Astrocyte of the hippocampus (primary cell): ENCODE measurements around the gene FGA.

Source experiments
- DNase-seq: peaks from one replicate; pipeline ENCODE4 v3.0.0; 2011; ENCODE audit warnings: low read depth, low spot score

The FGA gene

DNA sequence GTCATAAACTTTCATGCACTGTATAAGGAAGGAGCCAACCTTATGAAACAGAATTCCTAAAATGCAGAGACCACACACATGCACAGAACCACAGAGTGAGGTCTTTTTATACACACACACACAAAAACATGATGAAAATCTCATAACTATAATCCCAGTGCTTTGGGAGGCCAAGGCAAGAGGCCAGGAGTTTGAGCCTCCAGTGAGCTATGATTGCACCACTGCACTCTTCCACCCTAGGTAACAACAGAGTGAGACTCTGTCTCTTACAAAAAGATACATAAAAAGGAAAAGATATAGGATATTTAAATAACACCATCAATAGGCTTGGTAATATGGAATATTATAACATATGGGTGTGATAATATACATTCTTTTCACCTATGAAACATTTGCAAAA, 10.6 kb downstream of the FGA start:
- no peak for DNase-seq

DNA sequence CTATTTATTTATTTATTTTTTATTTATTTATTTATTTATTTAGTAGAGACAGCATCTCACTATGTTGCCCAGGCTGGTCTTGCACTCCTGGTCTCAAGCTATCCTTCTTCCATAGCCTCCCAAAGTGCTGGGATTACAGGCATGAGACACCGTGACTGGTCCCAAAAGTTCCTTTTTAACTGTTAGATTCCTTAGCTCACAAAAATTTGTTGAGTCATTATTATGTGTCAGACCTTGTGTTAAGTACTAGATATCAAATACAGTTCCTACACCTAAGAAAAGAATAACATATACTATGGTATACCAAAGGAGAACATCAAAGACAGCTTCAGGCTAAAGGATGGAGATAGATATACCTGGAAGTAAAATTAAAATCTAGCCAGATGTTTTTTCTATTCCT, 11.6 kb downstream of the FGA start:
- DNase-seq = no peak

DNA sequence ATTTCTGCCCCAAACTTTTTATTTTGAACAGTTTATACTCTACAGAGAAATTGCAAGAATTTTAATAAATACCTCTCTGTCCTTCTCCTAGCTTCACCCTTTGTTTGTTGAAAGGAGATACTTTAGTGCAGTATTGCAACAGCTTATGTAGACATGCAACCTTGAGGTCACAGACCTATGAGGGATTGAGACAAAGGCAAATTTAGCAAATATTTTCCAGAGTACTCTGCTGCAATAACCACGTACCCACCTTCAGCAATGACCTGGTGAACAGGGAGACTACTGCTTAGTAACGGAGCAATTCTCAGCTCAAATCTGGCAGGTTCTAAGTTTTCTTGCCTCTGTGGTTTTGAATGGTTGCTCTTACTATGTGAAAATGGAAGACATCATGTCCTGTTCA, 13.2 kb downstream of the FGA start:
- no peak for DNase-seq

DNA sequence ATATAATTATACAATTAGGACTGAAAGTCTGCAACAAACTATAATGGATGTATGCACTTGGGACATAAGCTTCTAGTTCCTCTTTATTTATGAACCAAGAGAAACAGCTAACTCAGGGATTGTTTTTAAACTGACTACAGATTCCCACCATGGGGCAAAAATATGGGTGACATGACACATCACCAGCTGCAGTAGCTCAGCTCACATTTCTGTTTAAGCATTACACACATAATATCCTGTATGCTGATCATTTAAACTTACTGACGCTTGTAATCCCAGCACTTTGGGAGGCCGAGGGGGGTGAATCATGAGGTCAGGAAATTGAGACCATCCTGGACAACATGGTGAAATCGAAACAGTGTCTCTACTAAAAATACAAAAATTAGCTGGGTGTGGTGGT, 16.2 kb downstream of the FGA start:
- no peak for DNase-seq

DNA sequence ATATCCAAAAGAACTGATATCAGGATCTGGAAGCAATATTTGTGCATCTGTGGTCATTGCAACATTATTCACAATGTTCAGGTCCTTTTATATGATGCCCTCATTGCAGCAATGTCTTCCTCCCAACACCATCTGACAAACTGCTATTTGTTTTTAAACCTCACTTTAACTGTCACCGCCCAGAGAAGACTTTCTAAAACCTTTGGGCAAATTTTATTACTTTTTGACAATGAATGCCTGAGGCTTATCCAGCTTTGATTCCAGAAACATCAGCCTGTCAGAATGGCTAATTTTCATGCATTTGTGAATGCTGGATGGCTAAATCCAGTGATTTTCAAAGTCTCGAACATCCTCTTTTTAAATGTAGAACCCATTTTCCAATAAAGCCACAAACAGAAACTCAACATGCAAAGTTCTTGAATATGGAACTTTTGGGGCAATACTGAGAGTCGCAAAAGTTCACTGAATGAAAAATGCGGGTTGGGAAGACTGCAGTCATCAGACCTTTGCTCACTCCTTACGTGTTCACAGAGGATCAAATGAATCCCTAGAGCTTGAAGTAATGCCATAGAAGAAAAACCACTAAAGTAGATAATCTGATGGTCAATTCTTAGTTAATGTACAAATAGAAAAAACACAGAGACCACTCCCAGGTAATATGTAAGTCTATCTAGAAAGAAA, 17.2 kb downstream of the FGA start:
- no peak for DNase-seq

DNA sequence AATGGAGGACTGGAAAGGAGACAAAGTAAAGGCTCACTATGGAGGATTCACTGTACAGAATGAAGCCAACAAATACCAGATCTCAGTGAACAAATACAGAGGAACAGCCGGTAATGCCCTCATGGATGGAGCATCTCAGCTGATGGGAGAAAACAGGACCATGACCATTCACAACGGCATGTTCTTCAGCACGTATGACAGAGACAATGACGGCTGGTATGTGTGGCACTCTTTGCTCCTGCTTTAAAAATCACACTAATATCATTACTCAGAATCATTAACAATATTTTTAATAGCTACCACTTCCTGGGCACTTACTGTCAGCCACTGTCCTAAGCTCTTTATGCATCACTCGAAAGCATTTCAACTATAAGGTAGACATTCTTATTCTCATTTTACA, 21.0 kb downstream of the FGA start:
- no peak for DNase-seq

DNA sequence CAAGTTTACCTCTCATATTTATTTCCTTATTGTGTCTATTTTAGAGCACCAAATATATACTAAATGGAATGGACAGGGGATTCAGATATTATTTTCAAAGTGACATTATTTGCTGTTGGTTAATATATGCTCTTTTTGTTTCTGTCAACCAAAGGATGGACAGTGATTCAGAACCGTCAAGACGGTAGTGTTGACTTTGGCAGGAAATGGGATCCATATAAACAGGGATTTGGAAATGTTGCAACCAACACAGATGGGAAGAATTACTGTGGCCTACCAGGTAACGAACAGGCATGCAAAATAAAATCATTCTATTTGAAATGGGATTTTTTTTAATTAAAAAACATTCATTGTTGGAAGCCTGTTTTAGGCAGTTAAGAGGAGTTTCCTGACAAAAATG, 21.5 kb downstream of the FGA start:
- DNase-seq = no peak

DNA sequence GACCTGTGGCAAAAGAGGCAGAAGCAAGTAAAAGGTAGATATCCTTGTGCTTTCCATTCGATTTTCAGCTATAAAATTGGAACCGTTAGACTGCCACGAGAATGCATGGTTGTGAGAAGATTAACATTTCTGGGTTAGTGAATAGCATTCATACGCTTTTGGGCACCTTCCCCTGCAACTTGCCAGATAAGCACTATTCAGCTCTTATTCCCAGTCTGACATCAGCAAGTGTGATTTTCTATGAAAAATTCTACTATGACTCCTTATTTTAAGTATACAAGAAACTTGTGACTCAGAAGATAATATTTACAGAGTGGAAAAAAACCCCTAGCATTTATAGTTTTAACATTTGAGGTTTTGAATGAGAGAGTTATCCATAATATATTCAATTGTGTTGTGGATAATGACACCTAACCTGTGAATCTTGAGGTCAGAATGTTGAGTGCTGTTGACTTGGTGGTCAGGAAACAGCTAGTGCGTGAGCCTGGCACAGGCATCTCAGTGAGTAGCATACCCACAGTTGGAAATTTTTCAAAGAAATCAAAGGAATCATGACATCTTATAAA, 23.8 kb downstream of the FGA start:
- peak; percentile 53 for DNase-seq

DNA sequence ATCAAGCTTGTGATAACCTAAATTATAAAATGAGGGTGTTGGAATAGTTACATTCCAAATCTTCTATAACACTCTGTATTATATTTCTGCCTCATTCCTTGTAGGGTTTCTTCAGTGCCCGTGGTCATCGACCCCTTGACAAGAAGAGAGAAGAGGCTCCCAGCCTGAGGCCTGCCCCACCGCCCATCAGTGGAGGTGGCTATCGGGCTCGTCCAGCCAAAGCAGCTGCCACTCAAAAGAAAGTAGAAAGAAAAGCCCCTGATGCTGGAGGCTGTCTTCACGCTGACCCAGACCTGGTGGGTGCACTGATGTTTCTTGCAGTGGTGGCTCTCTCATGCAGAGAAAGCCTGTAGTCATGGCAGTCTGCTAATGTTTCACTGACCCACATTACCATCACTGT, 24.8 kb downstream of the FGA start:
- no peak for DNase-seq

DNA sequence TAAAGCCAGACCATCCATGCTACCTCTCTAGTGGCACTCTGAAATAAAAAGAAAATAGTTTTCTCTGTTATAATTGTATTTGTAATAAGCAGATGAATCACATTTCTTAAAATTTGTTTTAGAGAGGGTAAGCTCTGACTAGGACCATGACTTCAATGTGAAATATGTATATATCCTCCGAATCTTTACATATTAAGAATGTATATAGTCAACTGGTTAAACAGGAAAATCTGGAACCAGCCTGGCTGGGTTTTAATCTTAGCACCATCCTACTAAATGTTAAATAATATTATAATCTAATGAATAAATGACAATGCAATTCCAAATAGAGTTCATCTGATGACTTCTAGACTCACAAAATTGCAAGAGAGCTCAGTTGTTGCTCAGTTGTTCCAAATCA, 26.2 kb downstream of the FGA start:
- no peak for DNase-seq

DNA sequence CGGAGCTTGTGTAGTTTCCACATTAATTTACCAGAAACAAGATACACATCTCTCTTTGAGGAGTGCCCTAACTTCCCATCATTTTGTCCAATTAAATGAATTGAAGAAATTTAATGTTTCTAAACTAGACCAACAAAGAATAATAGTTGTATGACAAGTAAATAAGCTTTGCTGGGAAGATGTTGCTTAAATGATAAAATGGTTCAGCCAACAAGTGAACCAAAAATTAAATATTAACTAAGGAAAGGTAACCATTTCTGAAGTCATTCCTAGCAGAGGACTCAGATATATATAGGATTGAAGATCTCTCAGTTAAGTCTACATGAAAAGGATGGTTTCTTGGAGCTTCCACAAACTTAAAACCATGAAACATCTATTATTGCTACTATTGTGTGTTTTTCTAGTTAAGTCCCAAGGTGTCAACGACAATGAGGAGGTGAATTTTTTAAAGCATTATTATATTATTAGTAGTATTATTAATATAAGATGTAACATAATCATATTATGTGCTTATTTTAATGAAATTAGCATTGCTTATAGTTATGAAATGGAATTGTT, 27.8 kb downstream of the FGA start, which contains the start of gene FGB:
TSS of gene FGB (plus strand) at position 315 of the 558 bp plus-strand sequence. CDS start at position 323, 8 bp downstream.
- DNase-seq = no peak

DNA sequence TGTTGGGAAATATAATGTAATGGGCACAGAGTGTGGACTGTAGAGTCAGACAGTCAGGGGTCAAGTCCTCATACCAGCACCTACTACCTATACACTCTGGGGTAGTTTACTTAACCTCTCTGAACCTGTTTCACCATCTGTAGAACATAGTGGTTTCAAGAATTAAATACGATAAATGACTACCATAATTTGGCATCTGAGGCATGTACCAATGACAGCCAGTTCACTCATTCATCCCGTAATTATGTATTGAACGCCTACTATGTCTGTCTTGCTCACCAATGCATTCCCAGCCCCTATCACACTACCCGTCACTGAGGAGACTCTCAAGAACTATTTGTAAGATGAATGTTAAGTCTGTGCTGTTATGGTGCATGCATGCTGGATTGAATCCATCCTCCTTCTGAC, 29.7 kb downstream of the FGA start:
- peak; percentile 70 for DNase-seq

DNA sequence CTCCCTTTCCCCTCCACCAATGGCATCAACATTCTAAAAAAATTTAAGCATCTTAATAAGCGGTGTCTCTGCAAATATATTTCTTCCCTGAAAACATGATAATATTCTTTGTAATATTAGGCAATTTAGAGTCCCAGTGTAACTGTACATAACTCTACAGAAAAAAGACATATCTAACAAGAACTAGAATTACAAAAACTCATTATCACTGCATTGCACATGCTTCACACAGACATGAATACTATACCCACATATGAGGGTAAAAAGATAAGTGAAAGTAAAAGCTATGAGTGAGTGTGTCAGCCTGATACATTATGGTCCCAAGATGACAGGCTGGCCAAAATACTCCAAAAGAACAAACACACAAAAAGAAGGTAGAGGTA, 30.1 kb downstream of the FGA start:
- DNase-seq = no peak

DNA sequence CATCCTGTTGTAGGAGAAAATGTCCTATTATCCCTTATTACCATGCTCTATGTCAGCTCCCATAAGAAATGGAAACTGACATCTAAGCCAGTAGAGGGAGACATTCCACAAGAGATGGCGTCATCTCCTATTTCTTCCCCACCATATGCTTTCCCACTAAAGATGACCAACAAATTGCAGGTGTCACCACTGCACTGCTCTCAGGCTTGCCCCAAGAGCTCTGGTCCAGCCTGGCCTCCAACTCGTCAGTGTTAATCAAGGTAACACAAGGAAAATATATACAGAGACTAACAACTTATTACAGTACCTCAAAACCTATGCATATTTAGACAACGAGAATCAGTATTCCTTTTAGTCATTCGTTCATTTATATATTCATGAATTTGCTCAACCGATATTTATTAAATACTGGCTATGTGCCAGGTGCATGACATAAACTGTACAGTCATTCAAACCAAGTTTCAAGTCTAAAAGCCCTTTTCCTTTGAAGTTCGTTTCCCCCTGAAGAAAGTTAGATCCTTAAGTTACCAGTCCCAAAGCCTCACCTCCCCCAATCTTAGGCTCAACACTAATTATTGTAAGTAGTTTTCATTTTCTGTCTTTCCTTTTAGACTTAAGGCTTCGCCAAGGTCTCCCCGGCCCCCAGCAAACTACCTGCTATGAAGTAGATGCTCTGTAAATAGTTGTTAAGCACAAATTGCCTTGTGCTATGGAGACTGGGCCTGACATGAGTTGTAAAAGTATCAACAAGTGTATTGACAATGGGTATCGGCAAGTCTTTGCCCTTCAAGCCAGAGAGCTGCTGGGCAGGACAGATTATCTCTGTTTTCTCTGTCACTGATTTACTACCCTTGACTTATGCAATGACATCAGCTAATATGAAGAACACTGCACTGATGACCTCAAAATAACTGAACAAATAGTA, 30.8 kb downstream of the FGA start:
- peak; percentile 75 for DNase-seq

DNA sequence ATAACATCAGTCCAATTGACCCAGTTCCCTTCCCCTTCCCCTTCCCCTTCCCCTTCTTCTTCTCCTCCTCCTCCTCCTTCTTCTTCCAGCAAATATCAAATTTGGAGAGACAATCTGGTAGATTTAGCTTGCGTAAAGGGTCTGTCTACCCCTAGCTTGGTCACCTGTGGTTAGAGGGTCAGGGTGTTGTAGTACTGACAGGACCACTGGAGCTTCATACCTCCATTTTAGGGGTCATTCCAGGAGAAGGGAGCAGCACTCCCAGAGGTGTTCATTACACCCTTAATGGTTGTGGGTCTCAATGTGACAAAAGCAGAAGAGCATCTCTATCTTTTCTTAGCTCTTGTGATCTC, 31.4 kb downstream of the FGA start:
- no peak for DNase-seq

DNA sequence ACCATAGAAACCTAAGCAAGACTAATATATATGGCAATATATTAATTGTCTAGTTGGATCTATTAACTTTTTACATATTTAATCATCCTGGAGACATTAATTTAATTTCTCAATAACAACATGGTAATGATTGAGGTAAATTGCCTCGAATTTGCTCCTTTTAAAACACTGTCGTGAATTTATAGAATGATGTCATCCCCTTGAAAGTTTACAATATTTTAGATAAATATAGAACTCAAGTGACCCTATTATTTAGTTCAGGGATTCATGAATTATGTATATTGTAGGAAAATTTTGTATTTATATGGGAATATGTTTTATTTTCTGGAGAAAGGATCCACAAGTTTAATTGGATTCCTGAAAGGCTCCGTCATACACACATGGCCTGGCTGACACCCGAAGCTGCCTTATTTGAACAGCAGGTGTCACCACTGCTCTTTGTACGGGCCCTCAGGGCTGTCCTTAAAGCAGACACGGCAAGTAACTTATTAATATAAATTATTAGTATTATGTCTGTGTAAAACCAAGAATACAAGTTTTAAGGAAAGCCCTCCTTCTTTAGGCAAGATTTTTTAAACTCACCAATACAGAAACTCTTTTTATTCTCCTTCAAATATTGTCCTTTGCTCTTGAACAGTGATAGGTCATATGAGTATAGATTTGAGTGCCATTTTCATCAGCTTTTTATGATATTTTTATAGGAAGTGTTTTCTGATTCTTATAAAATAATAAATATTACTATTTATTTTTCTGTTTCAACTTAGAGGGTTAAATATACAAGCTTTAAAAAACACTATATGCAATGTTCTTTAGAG, 38.5 kb downstream of the FGA start:
- peak; percentile 87 for DNase-seq

DNA sequence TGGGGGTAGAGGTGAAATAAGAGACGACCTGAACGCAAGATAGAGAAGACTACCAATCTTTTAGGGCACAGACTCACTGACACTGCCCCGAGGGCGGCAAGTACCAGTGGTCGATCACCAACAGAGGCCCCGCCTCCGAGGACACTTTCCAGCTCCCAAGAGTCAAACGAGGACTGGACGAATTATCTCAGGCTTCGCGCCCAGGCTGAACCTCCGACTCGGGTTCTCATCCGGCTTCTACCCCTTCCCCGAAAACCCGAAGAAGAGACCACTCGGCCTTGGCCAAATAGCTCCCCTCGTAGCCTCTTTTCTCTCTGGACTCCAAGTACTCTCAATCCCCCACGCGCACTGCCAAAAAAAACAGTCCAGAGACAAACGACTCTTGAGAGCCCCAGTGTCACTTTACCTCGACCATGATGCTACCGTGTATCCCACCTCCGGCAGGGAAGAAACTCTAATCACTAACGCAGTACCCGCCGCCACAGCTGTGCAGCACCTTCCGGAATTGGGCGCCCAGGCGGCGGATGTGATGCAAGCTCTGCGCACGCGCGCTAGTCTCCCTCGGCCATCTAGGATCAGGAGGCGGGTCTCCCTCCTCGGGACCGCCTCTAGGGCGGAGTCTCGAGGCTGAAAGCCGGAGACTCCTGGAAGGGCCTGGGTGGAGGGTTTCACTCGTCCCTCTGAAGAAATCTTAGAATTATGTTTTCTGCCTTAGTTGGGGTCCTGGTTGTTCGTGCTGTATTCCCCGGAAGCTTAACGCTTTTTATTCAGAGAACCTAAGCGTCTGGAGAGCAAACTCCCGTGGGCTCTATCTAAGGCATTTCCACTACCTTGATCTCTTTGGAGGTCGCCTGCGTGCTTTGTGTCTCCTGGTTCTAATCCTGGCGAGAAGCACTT, 40.4 kb downstream of the FGA start, which contains the start of gene PLRG1:
TSS of gene PLRG1 (minus strand) at position 507 of the 897 bp plus-strand sequence. CDS start at position 415, 92 bp downstream.
- peak; percentile 99 for DNase-seq

DNA sequence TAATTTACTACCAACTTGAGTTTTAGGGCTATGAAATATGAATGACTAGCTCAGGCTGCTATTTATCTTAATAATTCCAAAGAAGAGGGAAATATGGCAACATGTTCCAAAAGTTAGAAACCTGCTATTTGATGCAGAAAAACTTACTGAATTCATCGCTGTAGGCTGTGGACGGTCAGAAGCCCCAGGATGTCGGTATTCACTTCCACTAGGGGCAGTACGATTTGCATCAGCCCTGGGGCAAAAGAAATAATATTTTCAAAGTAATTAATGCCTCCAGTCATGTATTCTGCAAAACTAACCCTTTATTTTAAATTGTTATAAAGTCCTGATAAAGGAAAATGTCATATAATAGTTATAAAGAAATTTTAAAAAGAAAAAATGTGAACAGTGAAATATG, 44.9 kb downstream of the FGA start:
- DNase-seq = no peak

DNA sequence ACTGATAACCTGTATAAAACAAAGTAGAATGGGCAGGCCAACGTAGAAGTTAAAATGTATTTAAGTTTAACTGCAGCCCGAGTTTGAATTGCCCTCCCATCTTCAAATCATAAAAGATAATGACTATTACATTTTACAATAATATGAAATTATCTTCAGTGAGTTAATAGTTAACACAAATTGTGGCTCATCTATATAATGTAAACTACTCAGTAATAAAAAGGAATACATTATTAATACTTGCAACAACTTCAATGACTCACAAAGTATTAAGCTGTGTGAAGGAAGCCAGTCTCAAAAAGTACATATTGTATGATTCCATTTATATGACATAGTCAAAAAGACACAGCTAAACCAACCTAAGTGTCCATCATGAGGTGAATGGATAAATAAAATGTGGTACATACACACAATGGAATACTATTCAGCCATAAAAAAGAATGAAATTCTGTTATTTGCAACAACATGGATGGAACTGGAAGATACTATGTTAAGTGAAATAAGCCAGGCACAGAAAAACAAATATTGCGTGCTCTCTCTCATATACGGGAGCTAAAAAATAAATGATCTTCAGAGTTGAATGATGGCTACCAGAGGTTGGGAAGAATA, 48.2 kb downstream of the FGA start:
- no peak for DNase-seq
